CD4-positive, alpha-beta T cell (primary cell): Measurements from ENCODE around the gene DNAH17. TPM values are rescaled to one million over a fixed set of nuclear protein-coding genes. Genes with fewer than 3 reads are reported as not detected.

Experiments
- ATAC-seq: fragments of 200-7000 bp; cut with Tn5 transposase; one replicate; pipeline ENCODE4 v1.10.0; 2022; ENCODE audit warnings: mild to moderate bottlenecking; ENCODE audit not compliant: poor library complexity
- CTCF ChIA-PET: fragments of 350-600 bp; sonication (Branson Sonifier 250); formaldehyde crosslinking; loops from one replicate; lab custom pipeline; 2021; ENCODE audit warnings: antibody characterized with exemption, inconsistent platforms; lab: Charles Lee
- POLR2A ChIA-PET: fragments of 350-600 bp; sonication (Branson Sonifier 250); formaldehyde crosslinking; loops from one replicate; lab custom pipeline; 2021; ENCODE audit warnings: antibody characterized with exemption, inconsistent platforms; lab: Charles Lee
- DNase-seq, 14 experiments: peaks; one replicate each; pipeline ENCODE4 v3.0.0-alpha.2; 2013 to 2020; ENCODE audit warnings: mixed read lengths in 2 of 14
- H3K27ac ChIP-seq, 2 donors: one replicate each; pipeline versions ENCODE4 v1.5.1 to v1.7.0; 2013; ENCODE audit warnings: low read length in 2 of 2, low read depth in 1 of 2, mild to moderate bottlenecking in 1 of 2
- H3K27me3 ChIP-seq, 2 experiments: 1 replicate in 1 of 2; 2 replicates in 1 of 2; pipeline versions ENCODE4 v1.6.1 to v1.7.0; 2013; ENCODE audit warnings: low read length in 2 of 2, control low read depth in 1 of 2, mild to moderate bottlenecking in 1 of 2, moderate library complexity in 1 of 2; ENCODE audit not compliant: insufficient read depth in 2 of 2, control insufficient read depth in 1 of 2
- H3K36me3 ChIP-seq: one replicate; pipeline ENCODE4 v1.6.1; 2013; ENCODE audit warnings: low read length, control low read depth; ENCODE audit not compliant: insufficient read depth
- H3K4me1 ChIP-seq: one replicate; pipeline ENCODE4 v1.6.1; 2013; ENCODE audit warnings: low read length, control low read depth; ENCODE audit not compliant: insufficient read depth
- H3K4me3 ChIP-seq: one replicate; pipeline ENCODE4 v1.5.1; 2013; ENCODE audit warnings: mild to moderate bottlenecking, low read length, moderate library complexity
- H3K9me3 ChIP-seq, 2 experiments: 1 replicate in 1 of 2; 2 replicates in 1 of 2; pipeline versions ENCODE4 v1.6.1 to v1.7.0; 2013; ENCODE audit warnings: low read length in 2 of 2, mild to moderate bottlenecking in 2 of 2, control low read depth in 1 of 2, moderate library complexity in 1 of 2; ENCODE audit not compliant: control insufficient read depth in 1 of 2, insufficient read depth in 1 of 2
- H3K27ac Mint-ChIP-seq: one replicate; pipeline ENCODE4 v1.8.0; 2020; ENCODE audit warnings: mixed read lengths
- H3K27me3 Mint-ChIP-seq: one replicate; pipeline ENCODE4 v1.8.0; 2021; ENCODE audit warnings: mixed read lengths
- H3K36me3 Mint-ChIP-seq: one replicate; pipeline ENCODE4 v1.8.0; 2021; ENCODE audit warnings: low read depth, mixed read lengths
- H3K4me1 Mint-ChIP-seq: one replicate; pipeline ENCODE4 v1.8.0; 2021; ENCODE audit warnings: low read depth, mixed read lengths
- H3K4me3 Mint-ChIP-seq: one replicate; pipeline ENCODE4 v1.8.0; 2020; ENCODE audit warnings: mild to moderate bottlenecking, mixed read lengths
- H3K9me3 Mint-ChIP-seq: one replicate; pipeline ENCODE4 v1.8.0; 2020; ENCODE audit warnings: mixed read lengths
- CTCF ChIP-seq: fragments of 200-600 bp; IDR thresholded peaks from one replicate; pipeline ENCODE4 v1.8.0; 2022; ENCODE audit warnings: antibody characterized with exemption, mild to moderate bottlenecking
- intact Hi-C, 2 experiments: fragments of 100-400 bp; cut with DNase I in 1 of 2; cut with micrococcal nuclease in 1 of 2; formaldehyde crosslinking; loops; one replicate each; pipeline versions ENCODE4 v1.15.1 to v1.9.0; 2023 to 2025; cut with DNase I, micrococcal nuclease
- total RNA-seq, 174 experiments: library from RNA in 2 of 174; stranded (reverse) in 2 of 174; gene quantifications; one replicate each; pipeline ENCODE4 v1.2.3 and lab custom pipeline; 2021 to 2026

DNAH17 gene
- total RNA-seq, 2 experiments from 2014 or later = 0.14 TPM; not detected in 1

GRCh38 chr17:78376161-78376560 is 201.0 kb downstream of the DNAH17 start:
- peaks cover 20% of the 10 kb centered on the region for H3K4me1 Mint-ChIP-seq
- Histone ChIP-seq H3K9me3 (no peaks in the 10 kb centered on the region), H3K27ac (no peak overlapping the region), H3K4me3 (no peak overlapping the region), H3K27me3 (no peaks in the 10 kb centered on the region), H3K4me1 (peaks cover 30% of the 10 kb centered on the region), H3K36me3 (no peaks in the 10 kb centered on the region)
- DNase-seq = no peak
- ChIA-PET CTCF (interaction anchor here (2.8 to 4.2 kb wide), 2 partner anchors 15 to 46 kb away, joined by 9 to 19 read pairs; partner anchors contain the start of gene SOCS3), POLR2A (no interaction called here)
- TF ChIP-seq CTCF = no peak
- intact Hi-C loops = loop anchor here in 1 of 2 experiments (5.0 kb wide), 1 partner anchor 124 kb away; no protein-coding TSS in a partner anchor
- H3K27me3 Mint-ChIP-seq = no peaks in the 10 kb centered on the region
- ATAC-seq = no peak
- H3K27ac Mint-ChIP-seq = no peak overlapping the region
- peaks cover 12% of the 10 kb centered on the region for H3K36me3 Mint-ChIP-seq
- H3K4me3 Mint-ChIP-seq = peak overlapping the region; percentile 75
- H3K9me3 Mint-ChIP-seq = no peaks in the 10 kb centered on the region

GRCh38 chr17:78375401-78376151 is 201.6 kb downstream of the DNAH17 start:
- Mint-ChIP-seq H3K27ac (no peak overlapping the region), H3K4me1 (peaks cover 14% of the 10 kb centered on the region), H3K4me3 (peak overlapping the region; percentile 75), H3K36me3 (peaks cover 12% of the 10 kb centered on the region), H3K27me3 (no peaks in the 10 kb centered on the region), H3K9me3 (no peaks in the 10 kb centered on the region)
- Histone ChIP-seq H3K36me3 (no peaks in the 10 kb centered on the region), H3K27me3 (no peaks in the 10 kb centered on the region), H3K27ac (no peak overlapping the region), H3K4me3 (no peak overlapping the region), H3K9me3 (no peaks in the 10 kb centered on the region), H3K4me1 (peaks cover 25% of the 10 kb centered on the region)
- intact Hi-C loops = loop anchor here in 1 of 2 experiments (5.0 kb wide), 1 partner anchor 123 kb away; no protein-coding TSS in a partner anchor
- no peak for TF ChIP-seq CTCF
- peak in 2 of 14 experiments; percentile 32 to 46 for DNase-seq
- ChIA-PET CTCF (interaction anchor here (4.2 kb wide), 1 partner anchor 14 kb away, joined by 19 read pairs; the partner anchor contains the start of gene SOCS3), POLR2A (no interaction called here)
- no peak for ATAC-seq

- H3K9me3 Mint-ChIP-seq = no peaks in the 10 kb centered on the region
- Histone ChIP-seq H3K4me3 (no peak overlapping the region), H3K27me3 (no peaks in the 10 kb centered on the region), H3K27ac (no peak overlapping the region), H3K36me3 (no peaks in the 10 kb centered on the region), H3K4me1 (peaks cover 17% of the 10 kb centered on the region), H3K9me3 (no peaks in the 10 kb centered on the region)
- intact Hi-C loops = loop anchor here in 1 of 2 experiments (5.0 kb wide), 1 partner anchor 122 kb away; no protein-coding TSS in a partner anchor
- ChIA-PET POLR2A (no interaction called here), CTCF (interaction anchor here (4.2 kb wide), 1 partner anchor 13 kb away, joined by 19 read pairs; the partner anchor contains the start of gene SOCS3)
- H3K36me3 Mint-ChIP-seq = peaks cover 7% of the 10 kb centered on the region
- no peak for DNase-seq
- H3K27ac Mint-ChIP-seq = no peak overlapping the region
- no peaks in the 10 kb centered on the region for H3K27me3 Mint-ChIP-seq
- no peak for TF ChIP-seq CTCF
- no peak for ATAC-seq
- H3K4me1 Mint-ChIP-seq = peaks cover 7% of the 10 kb centered on the region
- no peak overlapping the region for H3K4me3 Mint-ChIP-seq
Measured at GRCh38 chr17:78374631-78375274, 202.4 kb downstream of the DNAH17 start.
